WTC11 (cell line): ENCODE measurements around the gene TOP2B. TPM values are rescaled to one million over a fixed set of nuclear protein-coding genes. Genes with fewer than 3 reads are reported as not detected.

ENCODE experiments used
- ATAC-seq: fragments of 200-7000 bp; cut with Tn5 transposase; 2 replicates; pipeline ENCODE4 v1.10.0; 2021; ENCODE audit warnings: mild to moderate bottlenecking, moderate library complexity
- CTCF ChIA-PET: fragments of 300-600 bp; sonication (Branson Sonifier 250); formaldehyde crosslinking; loops from one replicate; lab custom pipeline; 2021; ENCODE audit warnings: antibody characterized with exemption; lab: Charles Lee
- POLR2A ChIA-PET: fragments of 350-600 bp; sonication (Branson Sonifier 250); formaldehyde crosslinking; loops from one replicate; lab custom pipeline; 2021; ENCODE audit warnings: antibody characterized with exemption; lab: Charles Lee
- DNase-seq: peaks from one replicate; pipeline ENCODE4 v3.0.0; 2021; ENCODE audit warnings: low spot score
- H3K27ac Mint-ChIP-seq: 2 replicates; pipeline ENCODE4 v1.8.0; 2021; ENCODE audit warnings: mixed read lengths
- H3K27me3 Mint-ChIP-seq: 2 replicates; pipeline ENCODE4 v1.8.0; 2021; ENCODE audit warnings: low read depth, mild to moderate bottlenecking, moderate library complexity, mixed read lengths
- H3K36me3 Mint-ChIP-seq: 2 replicates; pipeline ENCODE4 v1.8.0; 2021; ENCODE audit warnings: mixed read lengths
- H3K4me1 Mint-ChIP-seq: 2 replicates; pipeline ENCODE4 v1.8.0; 2022; ENCODE audit warnings: mixed read lengths
- H3K4me3 Mint-ChIP-seq: 2 replicates; pipeline ENCODE4 v1.8.0; 2021; ENCODE audit warnings: mild to moderate bottlenecking, moderate library complexity, mixed read lengths
- H3K9me3 Mint-ChIP-seq: 2 replicates; pipeline ENCODE4 v1.8.0; 2021; ENCODE audit warnings: mixed read lengths
- ATF1 ChIP-seq: sonication (generic); formaldehyde crosslinking; IDR thresholded peaks from 2 replicates; pipeline ENCODE4 v1.8.1; 2023; ENCODE audit warnings: mild to moderate bottlenecking, moderate library complexity, missing genetic modification reagents
- ATF2 ChIP-seq: sonication (generic); formaldehyde crosslinking; IDR thresholded peaks from 2 replicates; pipeline ENCODE4 v1.8.1; 2022; ENCODE audit warnings: low read depth, missing genetic modification reagents, borderline replicate concordance
- ATF6 ChIP-seq: sonication (generic); formaldehyde crosslinking; IDR thresholded peaks from 2 replicates; pipeline ENCODE4 v1.8.1; 2023; ENCODE audit warnings: mild to moderate bottlenecking, missing genetic modification reagents
- CBFB ChIP-seq: sonication (generic); formaldehyde crosslinking; IDR thresholded peaks from 2 replicates; pipeline ENCODE4 v1.8.1; 2022; ENCODE audit warnings: mild to moderate bottlenecking, low read depth, missing genetic modification reagents
- CDX4 ChIP-seq: fragments of 250-450 bp; sonication (Bioruptor Pico); IDR thresholded peaks from 2 replicates; pipeline ENCODE4 v1.9.0; 2021; ENCODE audit warnings: moderate library complexity, mild to moderate bottlenecking, inconsistent platforms, borderline replicate concordance
- ERG ChIP-seq: fragments of 250-450 bp; sonication (Bioruptor Pico); IDR thresholded peaks from 2 replicates; pipeline ENCODE4 v1.8.0; 2021; ENCODE audit warnings: mild to moderate bottlenecking
- MAX ChIP-seq: sonication (generic); formaldehyde crosslinking; IDR thresholded peaks from 2 replicates; pipeline ENCODE4 v1.8.0; 2022; ENCODE audit warnings: mild to moderate bottlenecking, missing genetic modification reagents
- NFATC4 ChIP-seq: fragments of 250-450 bp; sonication (Bioruptor Pico); IDR thresholded peaks from 2 replicates; pipeline ENCODE4 v1.9.0; 2021; ENCODE audit warnings: mild to moderate bottlenecking
- NFE2L1 ChIP-seq: sonication (generic); formaldehyde crosslinking; IDR thresholded peaks from 2 replicates; pipeline ENCODE4 v1.8.1; 2023; ENCODE audit warnings: missing genetic modification reagents
- OVOL2 ChIP-seq: fragments of 250-450 bp; sonication (Bioruptor Pico); IDR thresholded peaks from 2 replicates; pipeline ENCODE4 v1.9.0; 2021; ENCODE audit warnings: mild to moderate bottlenecking, borderline replicate concordance
- PRRX2 ChIP-seq: fragments of 250-450 bp; sonication (Bioruptor Pico); IDR thresholded peaks from 2 replicates; pipeline ENCODE4 v1.8.0; 2021; ENCODE audit warnings: mild to moderate bottlenecking
- TCF7 ChIP-seq: sonication (generic); formaldehyde crosslinking; IDR thresholded peaks from 2 replicates; pipeline ENCODE4 v1.8.0; 2022; ENCODE audit warnings: mild to moderate bottlenecking, low read depth, missing genetic modification reagents, moderate library complexity
- TP53 ChIP-seq: sonication (generic); formaldehyde crosslinking; IDR thresholded peaks from 2 replicates; pipeline ENCODE4 v1.8.1; 2023; ENCODE audit warnings: mild to moderate bottlenecking, missing genetic modification reagents
- ZBTB43 ChIP-seq: sonication (generic); formaldehyde crosslinking; IDR thresholded peaks from 2 replicates; pipeline ENCODE4 v1.8.1; 2023; ENCODE audit warnings: mild to moderate bottlenecking, missing genetic modification reagents
- ZNF138 ChIP-seq: sonication (generic); formaldehyde crosslinking; conservative IDR thresholded peaks from 2 replicates; pipeline ENCODE4 v1.8.1; 2022; ENCODE audit warnings: mild to moderate bottlenecking, moderate library complexity, missing genetic modification reagents
- ZNF219 ChIP-seq: sonication (generic); formaldehyde crosslinking; IDR thresholded peaks from 2 replicates; pipeline ENCODE4 v1.8.0; 2023; ENCODE audit warnings: missing genetic modification reagents, mild to moderate bottlenecking, borderline replicate concordance
- ZNF232 ChIP-seq: sonication (generic); formaldehyde crosslinking; IDR thresholded peaks from 2 replicates; pipeline ENCODE4 v1.8.0; 2022; ENCODE audit warnings: mild to moderate bottlenecking, missing genetic modification reagents
- ZNF512 ChIP-seq: sonication (generic); formaldehyde crosslinking; IDR thresholded peaks from 2 replicates; pipeline ENCODE4 v1.8.1; 2022; ENCODE audit warnings: missing genetic modification reagents, borderline replicate concordance
- ZNF532 ChIP-seq: fragments of 250-450 bp; sonication (Bioruptor Pico); IDR thresholded peaks from 2 replicates; pipeline ENCODE4 v1.9.0; 2021; ENCODE audit warnings: mild to moderate bottlenecking, borderline replicate concordance
- total RNA-seq: library from RNA; stranded (reverse); gene quantifications from 3 replicates; pipeline ENCODE4 v1.2.3, GENCODE V29; 2021

TOP2B gene
- total RNA-seq, 1 experiment from 2014 or later = 151 TPM

GRCh38 chr3:25635038-25635437, 29.7 kb downstream of the TOP2B start:
- no peak overlapping the region for H3K4me3 Mint-ChIP-seq
- no peaks in the 10 kb centered on the region for H3K27me3 Mint-ChIP-seq
- peaks cover 38% of the 10 kb centered on the region for H3K36me3 Mint-ChIP-seq
- H3K27ac Mint-ChIP-seq = peak overlapping the region; percentile 73
- ChIA-PET POLR2A (no interaction called here), CTCF (interaction anchor here (1.2 kb wide), 1 partner anchor 13 kb away, joined by 4 read pairs; no protein-coding TSS in a partner anchor)
- TF ChIP-seq MAX (CRISPR knock-in tag) = no peak
- TF ChIP-seq TCF7 = no peak
- no peak for TF ChIP-seq NFATC4 (CRISPR knock-in tag)
- no peaks in the 10 kb centered on the region for H3K9me3 Mint-ChIP-seq
- DNase-seq (no peak), ATAC-seq (no peak)
- peaks cover 16% of the 10 kb centered on the region for H3K4me1 Mint-ChIP-seq

- ATAC-seq (no peak), DNase-seq (no peak)
- ChIA-PET POLR2A (interaction anchor here (0.6 to 0.7 kb wide), 2 partner anchors 82 to 1280 kb away, joined by 3 to 5 read pairs; no protein-coding TSS in a partner anchor), CTCF (no interaction called here)
- no peak overlapping the region for H3K4me3 Mint-ChIP-seq
- H3K27me3 Mint-ChIP-seq = no peaks in the 10 kb centered on the region
- peaks cover 16% of the 10 kb centered on the region for H3K4me1 Mint-ChIP-seq
- no peaks in the 10 kb centered on the region for H3K9me3 Mint-ChIP-seq
- peaks cover 43% of the 10 kb centered on the region for H3K36me3 Mint-ChIP-seq
- 0 out of 2 replicates have a peak overlapping the region, but pooled peaks have one; percentile 18 for H3K27ac Mint-ChIP-seq
- no peak for TF ChIP-seq ZNF532
- TF ChIP-seq TP53 (CRISPR knock-in tag) = no peak
- no peak for TF ChIP-seq ZNF219
- no peak for TF ChIP-seq OVOL2
- no peak for TF ChIP-seq ZBTB43
- TF ChIP-seq PRRX2 (CRISPR knock-in tag) = no peak
- TF ChIP-seq CDX4 = no peak
- no peak for TF ChIP-seq ATF2 (CRISPR knock-in tag)
- TF ChIP-seq ZNF232 = no peak
Observed at GRCh38 chr3:25633919-25634318, 30.8 kb downstream of the TOP2B start.

- ChIA-PET POLR2A (no interaction called here), CTCF (no interaction called here)
- H3K9me3 Mint-ChIP-seq = no peaks in the 10 kb centered on the region
- no peak overlapping the region for H3K4me3 Mint-ChIP-seq
- H3K36me3 Mint-ChIP-seq = peaks cover 43% of the 10 kb centered on the region
- no peak overlapping the region for H3K27ac Mint-ChIP-seq
- no peaks in the 10 kb centered on the region for H3K27me3 Mint-ChIP-seq
- no peak for DNase-seq
- H3K4me1 Mint-ChIP-seq = peaks cover 16% of the 10 kb centered on the region
- ATAC-seq = no peak
- TF ChIP-seq NFE2L1 (CRISPR knock-in tag) (no peak), ZNF138 (CRISPR knock-in tag) (no peak), ERG (CRISPR knock-in tag) (no peak), PRRX2 (CRISPR knock-in tag) (no peak), ZNF512 (CRISPR knock-in tag) (no peak), ATF1 (CRISPR knock-in tag) (no peak), ATF6 (no peak), CBFB (CRISPR knock-in tag) (no peak)
Observed at GRCh38 chr3:25631989-25632388, 32.7 kb downstream of the TOP2B start.
